ENCODE data around the gene CAMK4.
A peak's percentile ranks its signal among the peaks of the same experiment; 100 is the strongest.

The CAMK4 gene

GRCh38 chr5:111241696-111242095 lies 17.5 kb downstream of the CAMK4 start:
- ChIA-PET CTCF (no interaction called here), POLR2A (no interaction called here)
- no peak overlapping the region for H3K4me3 ChIP-seq (ENCODE audit: low read depth, low read length)
- TF ChIP-seq ZNF404 (tag by site-specific recombination; IDR thresholded peaks at IDR 0.05): no peak
- peak; percentile 38; the same call in 1 of the 2 replicates for TF ChIP-seq ZNF394 (tag by site-specific recombination; IDR thresholded peaks at IDR 0.05; ENCODE audit: borderline replicate concordance)
- no peak for TF ChIP-seq ZNF776 (tag by site-specific recombination; IDR thresholded peaks at IDR 0.05; ENCODE audit: borderline replicate concordance)
- TF ChIP-seq PRDM2 (tag by site-specific recombination; IDR thresholded peaks at IDR 0.05; ENCODE audit: borderline replicate concordance): no peak
- TF ChIP-seq ZNF488 (tag by site-specific recombination; IDR thresholded peaks at IDR 0.05): no peak
- no peak for TF ChIP-seq ZNF335 (tag by site-specific recombination; conservative IDR thresholded peaks at IDR 0.05)
- no peaks in the 10 kb centered on the region for H3K36me3 ChIP-seq (ENCODE audit: control insufficient read depth in 2 of 2, insufficient read depth in 1 of 2, low read length in 2 of 2)
- peaks cover 7% of the 10 kb centered on the region; the same call in 1 of the 2 replicates for H3K4me1 ChIP-seq (ENCODE audit: control insufficient read depth, insufficient read depth, low read length)
- H3K27ac ChIP-seq (ENCODE audit: extremely low read depth, low read depth, low read length): no peak overlapping the region
- H3K9me3 ChIP-seq (ENCODE audit: control insufficient read depth, insufficient read depth, low read depth, low read length): no peaks in the 10 kb centered on the region

GRCh38 chr5:111242606-111243005 lies 18.4 kb downstream of the CAMK4 start:
- Histone ChIP-seq H3K9me3 (ENCODE audit: control insufficient read depth, insufficient read depth, low read depth, low read length) (no peaks in the 10 kb centered on the region), H3K36me3 (ENCODE audit: control insufficient read depth in 2 of 2, insufficient read depth in 1 of 2, low read length in 2 of 2) (no peaks in the 10 kb centered on the region), H3K4me3 (ENCODE audit: low read depth, low read length) (no peak overlapping the region), H3K27ac (ENCODE audit: extremely low read depth, low read depth, low read length) (no peak overlapping the region), H3K4me1 (ENCODE audit: control insufficient read depth, insufficient read depth, low read length) (peaks cover 7% of the 10 kb centered on the region; the same call in 1 of the 2 replicates)
- ChIA-PET POLR2A (no interaction called here), CTCF (no interaction called here)
- TF ChIP-seq ZNF350 (tag by site-specific recombination; IDR thresholded peaks at IDR 0.05): no peak
- no peak for TF ChIP-seq ZNF677 (tag by site-specific recombination; IDR thresholded peaks at IDR 0.05)
- no peak for TF ChIP-seq ZNF830 (tag by site-specific recombination; IDR thresholded peaks at IDR 0.05; ENCODE audit: low read depth)
- no peak for TF ChIP-seq ZNF138 (tag by site-specific recombination; IDR thresholded peaks at IDR 0.05; ENCODE audit: borderline replicate concordance)
- TF ChIP-seq ZNF48 (tag by site-specific recombination; IDR thresholded peaks at IDR 0.05): no peak

GRCh38 chr5:111243318-111243717 lies 19.1 kb downstream of the CAMK4 start:
- ChIA-PET POLR2A (no interaction called here), CTCF (no interaction called here)
- Histone ChIP-seq H3K27ac (ENCODE audit: extremely low read depth, low read depth, low read length) (no peak overlapping the region), H3K4me3 (ENCODE audit: low read depth, low read length) (no peak overlapping the region), H3K36me3 (ENCODE audit: control insufficient read depth in 2 of 2, insufficient read depth in 1 of 2, low read length in 2 of 2) (no peaks in the 10 kb centered on the region), H3K4me1 (ENCODE audit: control insufficient read depth, insufficient read depth, low read length) (peaks cover 13% of the 10 kb centered on the region), H3K9me3 (ENCODE audit: control insufficient read depth, insufficient read depth, low read depth, low read length) (no peaks in the 10 kb centered on the region)
- peak; percentile 51 for TF ChIP-seq ZNF335 (tag by site-specific recombination; conservative IDR thresholded peaks at IDR 0.05)
- TF ChIP-seq YY2 (tag by site-specific recombination; IDR thresholded peaks at IDR 0.05): no peak

Data from HEK293 (cell line).